A549 treated with AZD9567 at 1 μM for 4 hours (cell line): ENCODE measurements around the gene AXIN2. TPM values are rescaled to one million over a fixed set of nuclear protein-coding genes. Genes with fewer than 3 reads are reported as not detected.

Source experiments
- total RNA-seq: library from RNA; stranded (reverse); fragments of 200-300 nt; extraction: Qiagen RNA extraction; gene quantifications from 5 replicates; pipeline ENCODE4 v1.2.3, GENCODE V29; 2022; ENCODE audit not compliant: insufficient read depth

AXIN2 gene, protein sequence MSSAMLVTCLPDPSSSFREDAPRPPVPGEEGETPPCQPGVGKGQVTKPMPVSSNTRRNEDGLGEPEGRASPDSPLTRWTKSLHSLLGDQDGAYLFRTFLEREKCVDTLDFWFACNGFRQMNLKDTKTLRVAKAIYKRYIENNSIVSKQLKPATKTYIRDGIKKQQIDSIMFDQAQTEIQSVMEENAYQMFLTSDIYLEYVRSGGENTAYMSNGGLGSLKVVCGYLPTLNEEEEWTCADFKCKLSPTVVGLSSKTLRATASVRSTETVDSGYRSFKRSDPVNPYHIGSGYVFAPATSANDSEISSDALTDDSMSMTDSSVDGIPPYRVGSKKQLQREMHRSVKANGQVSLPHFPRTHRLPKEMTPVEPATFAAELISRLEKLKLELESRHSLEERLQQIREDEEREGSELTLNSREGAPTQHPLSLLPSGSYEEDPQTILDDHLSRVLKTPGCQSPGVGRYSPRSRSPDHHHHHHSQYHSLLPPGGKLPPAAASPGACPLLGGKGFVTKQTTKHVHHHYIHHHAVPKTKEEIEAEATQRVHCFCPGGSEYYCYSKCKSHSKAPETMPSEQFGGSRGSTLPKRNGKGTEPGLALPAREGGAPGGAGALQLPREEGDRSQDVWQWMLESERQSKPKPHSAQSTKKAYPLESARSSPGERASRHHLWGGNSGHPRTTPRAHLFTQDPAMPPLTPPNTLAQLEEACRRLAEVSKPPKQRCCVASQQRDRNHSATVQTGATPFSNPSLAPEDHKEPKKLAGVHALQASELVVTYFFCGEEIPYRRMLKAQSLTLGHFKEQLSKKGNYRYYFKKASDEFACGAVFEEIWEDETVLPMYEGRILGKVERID
- 0.57 to 0.84 TPM (median 0.71 TPM) in 4 of 5 replicates, not detected in the other for total RNA-seq

DNA sequence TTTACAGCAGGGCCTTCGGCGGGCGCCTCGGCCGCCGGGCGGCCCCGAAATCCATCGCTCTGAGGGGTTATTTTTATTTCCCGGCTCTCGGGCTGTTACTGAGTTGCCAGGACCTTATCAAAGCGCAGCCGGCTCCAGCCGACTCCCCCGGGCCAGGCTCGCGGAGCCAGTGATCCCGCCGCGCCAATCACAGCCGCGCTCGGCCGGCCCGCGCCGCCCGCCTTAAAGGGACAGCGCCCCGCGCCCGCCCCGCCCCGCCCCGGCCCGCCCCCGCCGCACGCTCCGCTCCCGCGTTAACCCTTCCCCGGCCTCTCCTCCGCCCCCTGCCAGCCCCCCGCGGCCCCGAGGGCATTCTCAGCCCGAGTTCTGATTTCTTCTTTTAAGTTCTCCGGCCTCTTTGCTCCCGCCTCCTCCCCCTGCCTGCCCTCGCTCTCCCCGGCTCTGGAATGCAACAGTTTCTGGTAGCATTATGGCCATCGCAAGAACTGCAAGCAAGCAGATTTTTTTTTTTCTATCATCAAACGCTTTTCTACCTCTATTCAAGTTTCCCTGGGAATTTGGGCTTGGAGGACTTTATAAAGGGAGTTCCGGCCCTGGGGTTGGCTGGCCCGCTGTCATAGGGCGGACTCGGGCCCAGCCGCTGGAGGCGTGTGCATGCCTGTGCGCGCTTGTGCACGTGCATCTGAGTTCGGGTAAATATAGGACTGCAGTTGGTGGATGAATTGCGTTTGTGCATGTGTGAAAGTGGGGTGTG lies at the start of gene AXIN2:
Gene AXIN2, minus strand, starts transcription at position 197 of the 754 bp plus-strand sequence. CDS start 3,028 bp downstream, outside the sequence.

